ENCODE measurements around the gene ZYG11B. TPM values are rescaled to one million over a fixed set of nuclear protein-coding genes. Genes with fewer than 3 reads are reported as not detected.

Gene ZYG11B
- polyA plus RNA-seq, 1 experiment = 26.1 TPM

DNA sequence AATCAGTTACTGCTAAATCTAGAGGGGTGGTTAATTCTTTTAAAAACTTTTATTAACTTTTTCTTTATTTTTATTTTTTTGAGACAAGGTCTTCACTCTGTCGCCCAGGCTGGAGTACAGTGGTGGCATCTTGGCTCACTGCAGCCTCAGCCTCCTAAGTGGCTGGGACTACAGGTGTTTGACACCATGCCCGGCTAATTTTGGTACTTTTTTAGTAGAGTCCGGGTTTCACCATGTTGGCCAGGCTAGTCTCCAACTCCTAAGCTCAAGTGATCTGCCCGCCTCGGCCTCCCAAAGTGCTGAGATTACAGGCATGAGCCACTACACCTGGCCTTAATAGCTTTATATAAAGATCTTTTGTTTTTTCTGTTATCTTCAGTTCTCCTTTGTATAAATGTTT is 11.9 kb downstream of the ZYG11B start:
- Histone ChIP-seq H3K27me3 (ENCODE audit: control insufficient read depth, insufficient read depth, low read length) (no peaks in the 10 kb centered on the region), H3K9me3 (ENCODE audit: control insufficient read depth, insufficient read depth, low read length) (peaks cover 4% of the 10 kb centered on the region; the same call in 1 of the 2 replicates), H3K4me3 (ENCODE audit: low read depth, low read length) (no peak overlapping the region), H3K27ac (ENCODE audit: low read depth, low read length) (no peak overlapping the region)
- POLR2A ChIA-PET = no interaction called here
- DNase-seq (ENCODE audit: low read depth, low spot score) = no peak
- CTCF ChIA-PET = interaction anchor here (1.1 to 1.4 kb wide), 2 partner anchors 9 to 10 kb away, joined by 4 read pairs; no protein-coding TSS in a partner anchor
- no peak for TF ChIP-seq CTCF (IDR thresholded peaks at IDR 0.05; ENCODE audit: low read depth, low read length)

GRCh38 chr1:52738893-52739292 is 12.6 kb downstream of the ZYG11B start:
- no peak for TF ChIP-seq CTCF (IDR thresholded peaks at IDR 0.05; ENCODE audit: low read depth, low read length)
- H3K9me3 ChIP-seq (ENCODE audit: control insufficient read depth, insufficient read depth, low read length) = peaks cover 4% of the 10 kb centered on the region; the same call in 1 of the 2 replicates
- POLR2A ChIA-PET = no interaction called here
- DNase-seq (ENCODE audit: low read depth, low spot score) = no peak
- H3K27ac ChIP-seq (ENCODE audit: low read depth, low read length) = no peak overlapping the region
- H3K4me3 ChIP-seq (ENCODE audit: low read depth, low read length) = no peak overlapping the region
- no peaks in the 10 kb centered on the region for H3K27me3 ChIP-seq (ENCODE audit: control insufficient read depth, insufficient read depth, low read length)
- CTCF ChIA-PET = interaction anchor here (1.1 to 1.4 kb wide), 2 partner anchors 9 to 10 kb away, joined by 4 read pairs; no protein-coding TSS in a partner anchor

DNA sequence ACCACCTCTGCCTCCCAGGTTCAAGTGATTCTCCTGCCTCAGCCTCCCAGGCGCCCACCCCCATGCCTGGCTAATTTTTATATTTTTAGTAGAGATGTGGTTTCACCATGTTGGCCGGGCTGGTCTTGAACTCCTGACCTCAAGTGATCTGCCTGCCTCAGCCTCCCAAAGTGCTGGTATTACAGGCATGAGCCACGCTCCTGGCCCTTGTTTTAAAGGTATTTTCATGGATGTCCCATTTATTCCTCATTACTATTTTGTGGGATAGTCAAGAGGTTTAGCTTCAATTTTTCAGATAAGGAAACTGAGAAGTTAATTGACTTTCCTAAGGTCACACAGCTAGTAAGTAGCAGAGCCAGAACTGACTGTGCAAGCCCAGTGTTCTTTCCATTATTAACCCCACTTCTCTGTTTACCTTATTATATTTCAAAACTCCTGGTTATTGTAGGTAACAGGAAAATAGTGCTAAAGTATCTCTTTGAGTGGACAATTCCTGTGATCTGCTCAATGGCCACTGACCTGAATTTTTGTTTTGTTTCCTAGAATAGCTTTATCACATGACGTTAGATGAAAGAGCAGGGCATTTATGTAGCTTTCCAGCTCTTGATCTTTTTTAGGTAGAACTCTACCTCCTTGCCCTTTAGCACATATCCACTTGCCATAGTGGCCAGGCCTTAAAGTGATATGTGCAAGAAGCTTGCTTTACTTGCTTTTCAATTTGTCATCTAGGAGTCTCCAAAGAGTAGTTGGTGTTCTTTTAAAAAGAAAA is 13.6 kb downstream of the ZYG11B start:
- TF ChIP-seq CTCF (IDR thresholded peaks at IDR 0.05; ENCODE audit: low read depth, low read length) = no peak

GRCh38 chr1:52741259-52741658 is 15.0 kb downstream of the ZYG11B start:
- Histone ChIP-seq H3K4me3 (ENCODE audit: low read depth, low read length) (no peak overlapping the region), H3K9me3 (ENCODE audit: control insufficient read depth, insufficient read depth, low read length) (peaks cover 4% of the 10 kb centered on the region; the same call in 1 of the 2 replicates), H3K27me3 (ENCODE audit: control insufficient read depth, insufficient read depth, low read length) (no peaks in the 10 kb centered on the region), H3K27ac (ENCODE audit: low read depth, low read length) (no peak overlapping the region)
- POLR2A ChIA-PET = no interaction called here
- DNase-seq (ENCODE audit: low read depth, low spot score) = no peak
- CTCF ChIA-PET = no interaction called here
- TF ChIP-seq CTCF (IDR thresholded peaks at IDR 0.05; ENCODE audit: low read depth, low read length) = no peak

More for the DNA sequence above, 13.6 kb downstream of the ZYG11B start:
- Histone ChIP-seq H3K27me3 (ENCODE audit: control insufficient read depth, insufficient read depth, low read length) (no peaks in the 10 kb centered on the region), H3K4me3 (ENCODE audit: low read depth, low read length) (no peak overlapping the region), H3K27ac (ENCODE audit: low read depth, low read length) (no peak overlapping the region), H3K9me3 (ENCODE audit: control insufficient read depth, insufficient read depth, low read length) (peaks cover 4% of the 10 kb centered on the region; the same call in 1 of the 2 replicates)
- CTCF ChIA-PET = interaction anchor here (0.6 kb wide), 1 partner anchor 8 kb away, joined by 3 read pairs; no protein-coding TSS in a partner anchor
- no peak for DNase-seq (ENCODE audit: low read depth, low spot score)
- POLR2A ChIA-PET = interaction anchor here (0.7 kb wide), 1 partner anchor 316 kb away, joined by 4 read pairs; no protein-coding TSS in a partner anchor

DNA sequence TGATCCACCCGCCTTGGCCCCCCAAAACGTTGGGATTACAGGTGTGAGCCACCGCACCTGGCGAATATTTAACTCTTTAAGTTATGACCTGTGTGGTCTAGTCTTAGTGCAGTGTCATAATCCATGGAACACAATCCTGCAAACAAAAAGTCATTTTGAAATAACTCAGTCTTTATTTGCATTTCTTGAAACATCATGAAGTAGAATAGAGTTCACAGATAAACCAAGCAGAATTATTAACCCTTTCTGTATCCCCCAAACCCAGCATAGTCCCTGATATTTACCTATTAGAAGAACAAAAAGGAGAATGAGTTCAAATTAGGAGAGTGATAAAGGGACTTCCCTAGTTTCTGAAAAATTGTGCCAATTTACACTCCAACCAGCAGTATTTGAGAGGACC is 19.9 kb downstream of the ZYG11B start:
- DNase-seq (ENCODE audit: low read depth, low spot score) = no peak
- H3K27ac ChIP-seq (ENCODE audit: low read depth, low read length) = no peak overlapping the region
- TF ChIP-seq CTCF (IDR thresholded peaks at IDR 0.05; ENCODE audit: low read depth, low read length) = no peak
- ChIA-PET POLR2A (no interaction called here), CTCF (no interaction called here)
- H3K9me3 ChIP-seq (ENCODE audit: control insufficient read depth, insufficient read depth, low read length) = peaks cover 4% of the 10 kb centered on the region; the same call in 1 of the 2 replicates
- no peaks in the 10 kb centered on the region for H3K27me3 ChIP-seq (ENCODE audit: control insufficient read depth, insufficient read depth, low read length)
- no peak overlapping the region for H3K4me3 ChIP-seq (ENCODE audit: low read depth, low read length)

Measured in AG04450 (cell line).